ENCODE measurements around the gene SNX20.

Gene SNX20

GRCh38 chr16:50681021-50681885 is at the start of gene SNX20:
SNX20 (minus strand) TSS chr16:50681312; CDS start chr16:50677526, 3,786 bp downstream.
- DNase-seq = peak in 1 of 56 donors; percentile 27

GRCh38 chr16:50724306-50724705 is 43.2 kb upstream of the SNX20 start:
- DNase-seq = no peak

- DNase-seq = no peak
Observed at GRCh38 chr16:50722960-50723359, 41.8 kb upstream of the SNX20 start.

GRCh38 chr16:50722405-50722737 is 41.3 kb upstream of the SNX20 start:
- no peak for DNase-seq

GRCh38 chr16:50721549-50722404 is 40.7 kb upstream of the SNX20 start:
- no peak for DNase-seq

- DNase-seq = no peak
Observed at GRCh38 chr16:50719401-50720337, 38.6 kb upstream of the SNX20 start.

GRCh38 chr16:50718761-50719400 is 37.8 kb upstream of the SNX20 start:
- no peak for DNase-seq

- DNase-seq = no peak
Observed at GRCh38 chr16:50718061-50718760, 37.1 kb upstream of the SNX20 start.

GRCh38 chr16:50717494-50717893 is 36.4 kb upstream of the SNX20 start:
- DNase-seq = no peak

GRCh38 chr16:50717091-50717490 is 36.0 kb upstream of the SNX20 start:
- DNase-seq = no peak

- DNase-seq = no peak
Observed at GRCh38 chr16:50712956-50713355, 31.8 kb upstream of the SNX20 start.

- no peak for DNase-seq
Observed at GRCh38 chr16:50712560-50712898, 31.4 kb upstream of the SNX20 start.

GRCh38 chr16:50711862-50712559 is 30.9 kb upstream of the SNX20 start:
- DNase-seq = peak in 53 of 56 donors; percentile 14 to 87 (median 65)

GRCh38 chr16:50711040-50711439 is 29.9 kb upstream of the SNX20 start:
- no peak for DNase-seq

GRCh38 chr16:50709980-50710379 is 28.9 kb upstream of the SNX20 start:
- DNase-seq = no peak

- DNase-seq = no peak
Observed at GRCh38 chr16:50709061-50709684, 28.1 kb upstream of the SNX20 start.

GRCh38 chr16:50708373-50709060 is 27.4 kb upstream of the SNX20 start:
- no peak for DNase-seq

- no peak for DNase-seq
Observed at GRCh38 chr16:50706250-50706649, 25.1 kb upstream of the SNX20 start.

Data from nucleus accumbens (tissue), 56 donors.